Brain microvascular endothelial cell (primary cell): Measurements from ENCODE around the gene CALHM1.

ENCODE experiments used
- DNase-seq: peaks from one replicate; pipeline ENCODE4 v3.0.0-alpha.2; 2020
- H3K27ac ChIP-seq: fragments of 250-450 bp; sonication (Bioruptor Pico); 2 replicates; pipeline ENCODE4 v1.5.1; 2020; ENCODE audit warnings: mild to moderate bottlenecking, moderate library complexity
- H3K27me3 ChIP-seq: fragments of 250-450 bp; sonication (Bioruptor Pico); replicated peaks from 2 replicates; pipeline ENCODE4 v1.5.1; 2020; ENCODE audit warnings: mild to moderate bottlenecking
- H3K36me3 ChIP-seq: fragments of 250-450 bp; sonication (Bioruptor Pico); replicated peaks from 2 replicates; pipeline ENCODE4 v1.5.1; 2020; ENCODE audit warnings: mild to moderate bottlenecking
- H3K4me3 ChIP-seq: 2 replicates; pipeline ENCODE4 v1.5.1; 2011; ENCODE audit warnings: low read depth, mild to moderate bottlenecking, control low read depth, low read length, moderate library complexity
- in situ Hi-C: cut with HindIII; loops from 2 replicates; pipeline ENCODE4 v1.10.0; 2017; ENCODE audit warnings: low sequenced_read_pairs, low pct_ligation_motif_present
- TF ChIP-seq, protein P1 (sequence below): IDR thresholded peaks from 2 replicates; pipeline ENCODE4 v1.5.1; 2011; ENCODE audit warnings: low read depth, mild to moderate bottlenecking, moderate library complexity, low read length, control low read depth, inconsistent platforms; ENCODE audit errors: missing control alignments

CALHM1 gene

DNA sequence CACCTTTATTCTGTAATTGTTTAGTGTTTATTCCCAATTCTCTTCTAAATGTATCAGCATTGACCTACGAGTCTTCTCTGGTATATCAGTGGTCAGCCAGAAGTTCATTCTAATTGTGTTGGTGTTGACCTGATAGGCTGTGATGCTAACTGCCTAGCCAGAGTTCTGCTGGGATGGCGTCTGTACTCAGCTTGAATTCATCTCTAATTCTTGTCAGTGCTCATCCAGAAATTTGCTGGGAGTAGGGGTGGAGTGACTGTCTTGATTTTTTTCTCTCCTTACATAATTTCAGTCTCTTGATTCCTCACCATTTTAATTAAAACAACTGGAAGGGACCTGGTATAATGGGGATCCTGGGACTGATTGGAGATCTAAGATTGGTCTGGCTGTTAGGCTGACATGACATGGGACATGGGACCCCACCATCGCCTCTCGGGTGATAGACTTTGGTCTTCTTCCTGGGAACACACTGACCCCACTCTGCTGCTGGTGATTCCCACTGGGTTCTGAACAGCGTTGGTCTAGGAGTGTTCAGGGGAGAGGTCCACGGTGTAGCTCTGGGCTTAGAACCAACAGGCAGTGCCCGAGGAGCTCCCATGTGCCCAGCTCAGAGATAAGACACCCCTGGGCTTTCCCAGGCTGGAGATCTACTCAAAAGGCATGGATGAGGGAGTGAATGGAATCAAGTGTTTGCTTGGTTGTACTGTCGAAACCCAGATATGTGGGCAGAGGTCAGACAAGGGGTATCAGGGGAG is 38.6 kb upstream of the CALHM1 start:
- H3K4me3 ChIP-seq = no peak overlapping the region
- H3K27me3 ChIP-seq = peaks cover 90% of the 10 kb centered on the region
- DNase-seq = no peak
- H3K36me3 ChIP-seq = no peaks in the 10 kb centered on the region
- in situ Hi-C loops = no loop called here
- H3K27ac ChIP-seq = no peak overlapping the region
- TF ChIP-seq, protein P1, sequence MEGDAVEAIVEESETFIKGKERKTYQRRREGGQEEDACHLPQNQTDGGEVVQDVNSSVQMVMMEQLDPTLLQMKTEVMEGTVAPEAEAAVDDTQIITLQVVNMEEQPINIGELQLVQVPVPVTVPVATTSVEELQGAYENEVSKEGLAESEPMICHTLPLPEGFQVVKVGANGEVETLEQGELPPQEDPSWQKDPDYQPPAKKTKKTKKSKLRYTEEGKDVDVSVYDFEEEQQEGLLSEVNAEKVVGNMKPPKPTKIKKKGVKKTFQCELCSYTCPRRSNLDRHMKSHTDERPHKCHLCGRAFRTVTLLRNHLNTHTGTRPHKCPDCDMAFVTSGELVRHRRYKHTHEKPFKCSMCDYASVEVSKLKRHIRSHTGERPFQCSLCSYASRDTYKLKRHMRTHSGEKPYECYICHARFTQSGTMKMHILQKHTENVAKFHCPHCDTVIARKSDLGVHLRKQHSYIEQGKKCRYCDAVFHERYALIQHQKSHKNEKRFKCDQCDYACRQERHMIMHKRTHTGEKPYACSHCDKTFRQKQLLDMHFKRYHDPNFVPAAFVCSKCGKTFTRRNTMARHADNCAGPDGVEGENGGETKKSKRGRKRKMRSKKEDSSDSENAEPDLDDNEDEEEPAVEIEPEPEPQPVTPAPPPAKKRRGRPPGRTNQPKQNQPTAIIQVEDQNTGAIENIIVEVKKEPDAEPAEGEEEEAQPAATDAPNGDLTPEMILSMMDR = no peak

DNA sequence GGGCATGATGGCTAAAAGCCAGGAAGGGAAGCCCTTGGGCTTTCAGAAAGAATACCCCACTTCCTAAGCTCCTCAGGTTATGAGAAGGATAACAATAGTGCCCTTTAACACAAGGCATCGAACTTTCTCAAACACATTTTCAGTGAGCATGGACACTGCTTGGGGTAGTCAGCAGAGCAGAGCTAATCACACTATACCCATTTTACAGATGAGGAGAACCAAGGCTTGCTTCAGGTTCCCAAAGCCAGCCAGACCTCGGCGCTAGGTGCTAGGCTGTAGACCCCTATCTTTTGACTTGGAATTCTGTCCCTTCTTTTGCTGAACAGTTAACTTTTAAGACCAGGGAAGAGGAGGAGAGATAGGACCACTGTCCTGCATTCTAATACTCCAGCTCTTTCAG is 36.6 kb upstream of the CALHM1 start:
- TF ChIP-seq, protein P1 = no peak
- DNase-seq = no peak
- H3K36me3 ChIP-seq = no peaks in the 10 kb centered on the region
- H3K27me3 ChIP-seq = peaks cover 72% of the 10 kb centered on the region
- no peak overlapping the region for H3K27ac ChIP-seq
- H3K4me3 ChIP-seq = no peak overlapping the region
- in situ Hi-C loops = no loop called here

DNA sequence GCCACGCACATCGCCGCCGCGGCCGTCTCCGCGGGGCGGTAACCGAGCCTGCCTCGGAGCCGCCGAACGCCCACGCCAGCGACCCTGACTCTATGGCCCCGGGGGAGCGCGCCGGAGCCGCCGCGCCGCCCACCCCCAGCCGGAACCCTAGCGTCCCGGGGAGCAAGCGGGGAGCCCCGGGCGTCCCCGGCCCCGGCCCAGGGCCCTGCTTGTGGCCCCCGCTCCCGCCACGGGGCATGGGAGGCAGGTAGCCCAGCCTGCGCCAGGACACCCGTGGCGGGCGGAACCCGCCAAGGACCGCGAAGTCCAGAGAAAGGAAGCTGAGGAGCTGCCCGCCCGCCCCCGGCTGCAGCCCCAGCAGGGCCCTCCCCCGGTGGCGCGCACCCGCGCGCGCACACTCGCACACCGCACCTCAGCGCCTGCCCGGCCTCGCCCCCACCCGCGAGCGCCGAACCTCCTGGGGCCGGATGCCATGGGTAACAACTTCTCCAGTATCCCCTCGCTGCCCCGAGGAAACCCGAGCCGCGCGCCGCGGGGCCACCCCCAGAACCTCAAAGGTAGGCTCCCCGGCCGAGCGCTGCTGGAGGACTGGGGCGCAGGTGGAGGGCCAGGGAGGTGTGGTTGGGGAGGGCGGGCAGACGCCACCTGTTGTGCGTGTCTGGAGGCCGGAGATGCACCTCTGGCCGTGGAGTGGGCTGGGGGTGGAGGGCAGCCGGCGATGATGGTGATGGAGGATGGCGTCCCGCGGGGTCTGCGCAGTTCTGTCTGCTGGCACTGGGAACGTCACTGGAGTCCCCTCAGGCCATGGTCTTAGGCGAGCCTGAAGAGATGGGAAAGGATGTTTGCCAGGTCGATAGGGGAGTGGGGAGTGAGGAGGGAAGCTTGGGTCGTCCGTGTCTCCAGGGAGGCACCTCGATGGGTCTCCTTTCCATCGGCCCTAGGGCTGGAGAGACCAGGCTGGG is 35.5 kb upstream of the CALHM1 start:
- Histone ChIP-seq H3K4me3 (no peak overlapping the region), H3K36me3 (no peaks in the 10 kb centered on the region), H3K27ac (no peak overlapping the region), H3K27me3 (peaks cover 61% of the 10 kb centered on the region)
- in situ Hi-C loops = loop anchor here (5.0 kb wide), 1 partner anchor 42 kb away; the partner anchor contains the start of gene CALHM2
- DNase-seq = no peak
- TF ChIP-seq, protein P1 = no peak

DNA sequence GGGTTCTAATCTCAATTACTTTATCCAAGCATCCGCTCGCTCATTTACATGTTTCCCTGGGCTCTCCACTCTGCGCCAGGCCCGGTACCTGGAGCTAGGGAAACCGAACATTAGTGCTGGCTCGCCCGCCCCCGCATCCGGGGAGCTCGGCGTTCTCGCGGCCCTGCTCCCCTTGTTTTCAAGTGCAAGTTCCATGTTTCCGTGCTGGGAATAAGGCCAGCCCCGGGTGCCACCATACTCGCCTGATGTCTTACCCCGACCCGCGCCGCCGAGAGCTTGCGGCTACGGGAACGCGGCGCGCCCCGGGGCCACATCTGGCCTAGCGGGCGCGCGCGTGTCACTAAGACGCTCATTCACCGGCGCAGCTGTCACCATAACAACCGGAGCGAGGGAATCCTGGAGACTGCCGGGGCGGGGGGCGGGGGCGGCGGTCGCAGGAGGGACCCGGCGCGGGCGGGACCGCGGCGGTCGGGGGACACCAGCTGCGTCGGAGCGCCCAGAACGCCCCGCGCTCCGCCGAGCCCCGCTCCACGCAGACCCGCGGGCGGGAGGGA is 34.7 kb upstream of the CALHM1 start, which contains the start of gene NEURL1:
TSS of gene NEURL1 (plus strand) at position 344 of the 554 bp plus-strand sequence. CDS start 683 bp downstream, outside the sequence.
- no peak for DNase-seq
- H3K27ac ChIP-seq = no peak within 1 kb of the TSS
- H3K4me3 ChIP-seq = peak within 1 kb of the TSS; percentile 32
- no peaks in the 10 kb centered on the region for H3K36me3 ChIP-seq
- in situ Hi-C loops = loop anchor here (5.0 kb wide), 1 partner anchor 41 kb away; the partner anchor contains the start of gene CALHM2
- peaks cover 53% of the 10 kb centered on the region for H3K27me3 ChIP-seq
- TF ChIP-seq, protein P1 = no peak

DNA sequence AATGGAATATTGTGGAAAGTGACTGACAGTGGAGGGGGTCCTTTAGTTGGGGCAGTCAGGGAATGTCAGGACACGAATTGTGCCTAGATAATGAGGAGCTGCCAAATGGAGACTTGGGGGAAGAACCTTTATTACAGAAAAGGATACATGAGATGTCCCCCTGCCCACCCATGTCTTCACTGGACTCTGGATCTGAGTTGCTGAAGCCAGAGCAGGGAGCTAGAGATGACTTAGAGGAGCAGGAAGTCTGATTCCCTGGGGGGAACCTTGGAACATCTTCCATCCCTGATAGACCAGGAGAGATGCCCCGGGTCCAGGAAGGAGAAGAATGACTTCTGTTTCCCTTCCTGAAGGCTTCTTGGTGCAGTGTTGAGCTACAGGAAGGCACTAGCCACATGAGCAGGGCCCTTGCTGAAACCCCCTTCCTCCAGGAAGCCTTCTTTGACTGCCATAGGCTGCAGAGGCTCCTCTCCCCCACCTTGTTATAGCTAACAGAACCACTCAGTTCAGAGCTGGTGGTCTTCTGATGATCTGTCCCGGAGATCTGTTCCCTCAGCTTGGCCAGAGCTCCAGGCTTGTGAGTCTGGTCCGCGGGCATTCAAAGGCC is 34.1 kb upstream of the CALHM1 start:
- Histone ChIP-seq H3K4me3 (no peak overlapping the region), H3K36me3 (no peaks in the 10 kb centered on the region), H3K27me3 (peaks cover 51% of the 10 kb centered on the region), H3K27ac (no peak overlapping the region)
- in situ Hi-C loops = loop anchor here (5.0 kb wide), 1 partner anchor 40 kb away; the partner anchor contains the start of gene CALHM2
- DNase-seq = no peak
- TF ChIP-seq, protein P1 = no peak
